Upper lobe of right lung (tissue), 1 donor: Measurements from ENCODE around the gene ASGR1. TPM values are rescaled to one million over a fixed set of nuclear protein-coding genes. Genes with fewer than 3 reads are reported as not detected.

Experiments used
- ATAC-seq: fragments of 200-7000 bp; cut with Tn5 transposase; one replicate; pipeline ENCODE4 v1.9.1; 2020; ENCODE audit warnings: mild to moderate bottlenecking, moderate library complexity
- DNase-seq: peaks from one replicate; pipeline ENCODE4 v3.0.0-alpha.2; 2020
- H3K27ac ChIP-seq: fragments of 200-600 bp; one replicate; pipeline ENCODE4 v1.8.0; 2022
- H3K27me3 ChIP-seq: fragments of 200-600 bp; one replicate; pipeline ENCODE4 v1.8.0; 2022; ENCODE audit warnings: mild to moderate bottlenecking
- H3K36me3 ChIP-seq: fragments of 200-600 bp; one replicate; pipeline ENCODE4 v1.8.0; 2022
- H3K4me1 ChIP-seq: fragments of 200-600 bp; one replicate; pipeline ENCODE4 v1.8.0; 2022
- H3K4me3 ChIP-seq: fragments of 200-600 bp; one replicate; pipeline ENCODE4 v1.8.0; 2022; ENCODE audit warnings: mild to moderate bottlenecking
- H3K9me3 ChIP-seq: fragments of 200-600 bp; one replicate; pipeline ENCODE4 v1.8.0; 2022
- intact Hi-C: fragments of 100-400 bp; cut with DNase I; formaldehyde crosslinking; loops from one replicate; pipeline ENCODE4 v1.11.0; 2022
- total RNA-seq: library from RNA; stranded (reverse); fragmentation: NEBNext Ultra II Directional; extraction: Animal tissue kit (Norgen Biotek cat#: 25700); gene quantifications from one replicate; pipeline ENCODE4 v1.2.1, GENCODE V29; 2021
- TF ChIP-seq, protein P1 (sequence below): fragments of 200-600 bp; IDR thresholded peaks from one replicate; pipeline ENCODE4 v1.8.0; 2022; ENCODE audit warnings: antibody characterized with exemption
- donor health status: DM: no; HTN: yes; CAD: no; lungs with severe emphysema.

ASGR1 gene
- total RNA-seq, 1 donor from 2014 or later = 4.3 TPM

DNA sequence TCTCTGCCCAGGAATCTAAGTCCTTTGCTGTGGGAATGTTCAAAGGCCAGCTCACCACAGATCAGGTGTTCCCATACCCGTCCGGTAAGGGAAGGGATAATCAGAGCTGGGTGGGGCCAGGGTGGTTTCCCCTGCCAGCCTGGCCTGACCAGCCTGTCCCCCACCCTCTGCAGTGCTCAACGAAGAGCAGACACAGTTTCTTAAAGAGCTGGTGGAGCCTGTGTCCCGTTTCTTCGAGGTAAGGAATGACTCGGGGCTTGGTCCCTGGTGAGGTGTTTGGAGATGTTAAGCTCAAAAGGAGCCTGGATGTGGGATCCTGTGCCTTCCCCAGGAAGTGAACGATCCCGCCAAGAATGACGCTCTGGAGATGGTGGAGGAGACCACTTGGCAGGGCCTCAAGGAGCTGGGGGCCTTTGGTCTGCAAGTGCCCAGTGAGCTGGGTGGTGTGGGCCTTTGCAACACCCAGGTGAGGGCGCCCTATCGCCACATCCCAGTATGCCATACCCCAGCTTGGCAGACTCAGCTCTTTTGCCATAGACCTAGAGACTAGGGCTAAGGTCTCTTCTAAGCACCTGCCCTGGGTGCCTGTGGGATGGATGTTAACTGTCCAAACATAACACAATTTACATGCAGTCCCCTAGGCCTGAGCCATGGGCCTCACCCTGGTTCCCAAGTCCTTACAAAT is 41.6 kb upstream of the ASGR1 start:
- intact Hi-C loops = no loop called here
- H3K9me3 ChIP-seq = no peaks in the 10 kb centered on the region
- peak; percentile 84 for DNase-seq
- peak overlapping the region; percentile 95 for H3K27ac ChIP-seq
- peaks cover 46% of the 10 kb centered on the region for H3K4me1 ChIP-seq
- TF ChIP-seq, protein P1, sequence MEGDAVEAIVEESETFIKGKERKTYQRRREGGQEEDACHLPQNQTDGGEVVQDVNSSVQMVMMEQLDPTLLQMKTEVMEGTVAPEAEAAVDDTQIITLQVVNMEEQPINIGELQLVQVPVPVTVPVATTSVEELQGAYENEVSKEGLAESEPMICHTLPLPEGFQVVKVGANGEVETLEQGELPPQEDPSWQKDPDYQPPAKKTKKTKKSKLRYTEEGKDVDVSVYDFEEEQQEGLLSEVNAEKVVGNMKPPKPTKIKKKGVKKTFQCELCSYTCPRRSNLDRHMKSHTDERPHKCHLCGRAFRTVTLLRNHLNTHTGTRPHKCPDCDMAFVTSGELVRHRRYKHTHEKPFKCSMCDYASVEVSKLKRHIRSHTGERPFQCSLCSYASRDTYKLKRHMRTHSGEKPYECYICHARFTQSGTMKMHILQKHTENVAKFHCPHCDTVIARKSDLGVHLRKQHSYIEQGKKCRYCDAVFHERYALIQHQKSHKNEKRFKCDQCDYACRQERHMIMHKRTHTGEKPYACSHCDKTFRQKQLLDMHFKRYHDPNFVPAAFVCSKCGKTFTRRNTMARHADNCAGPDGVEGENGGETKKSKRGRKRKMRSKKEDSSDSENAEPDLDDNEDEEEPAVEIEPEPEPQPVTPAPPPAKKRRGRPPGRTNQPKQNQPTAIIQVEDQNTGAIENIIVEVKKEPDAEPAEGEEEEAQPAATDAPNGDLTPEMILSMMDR = peak; percentile 49
- H3K27me3 ChIP-seq = no peaks in the 10 kb centered on the region
- H3K4me3 ChIP-seq = peak overlapping the region; percentile 98
- ATAC-seq = peak; percentile 52
- H3K36me3 ChIP-seq = peaks cover 45% of the 10 kb centered on the region

DNA sequence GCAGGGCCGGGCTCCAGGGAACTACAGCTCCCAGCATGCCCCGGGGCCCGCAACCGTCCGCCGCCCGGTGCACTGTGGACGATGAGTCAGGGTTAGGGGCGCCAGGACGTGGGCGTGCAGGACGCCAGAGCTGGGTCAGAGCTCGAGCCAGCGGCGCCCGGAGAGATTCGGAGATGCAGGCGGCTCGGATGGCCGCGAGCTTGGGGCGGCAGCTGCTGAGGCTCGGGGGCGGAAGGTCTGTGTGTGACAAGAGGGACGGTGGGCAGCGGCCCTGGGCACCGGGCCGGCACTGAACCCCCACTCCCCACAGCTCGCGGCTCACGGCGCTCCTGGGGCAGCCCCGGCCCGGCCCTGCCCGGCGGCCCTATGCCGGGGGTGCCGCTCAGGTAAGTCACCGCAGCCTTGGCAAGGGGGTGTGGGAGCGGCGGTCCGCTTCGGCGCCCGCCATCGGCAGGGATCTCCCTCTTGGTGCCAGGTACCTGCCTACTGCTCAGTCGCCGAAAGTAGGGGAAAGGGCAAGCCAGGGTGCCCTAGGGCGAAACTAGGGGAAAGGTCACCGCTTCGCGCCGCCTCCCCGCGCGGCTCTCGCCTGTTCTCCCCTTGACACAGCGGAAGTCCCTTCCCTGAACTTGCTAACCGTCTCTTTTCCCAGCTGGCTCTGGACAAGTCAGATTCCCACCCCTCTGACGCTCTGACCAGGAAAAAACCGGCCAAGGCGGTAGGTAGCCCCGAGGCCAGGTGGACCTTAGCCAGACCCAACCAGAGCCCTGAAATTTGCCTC is 40.8 kb upstream of the ASGR1 start, which contains the start of the genes ACADVL and DLG4:
TSS of gene ACADVL (plus strand) at position 127 of the 781 bp plus-strand sequence. CDS start at position 174, 47 bp downstream.
TSS of gene DLG4 (minus strand) at position 25 of the 781 bp plus-strand sequence.
- peak; percentile 86 for ATAC-seq
- H3K27ac ChIP-seq = peak within 1 kb of the TSS; percentile 95
- peaks cover 53% of the 10 kb centered on the region for H3K4me1 ChIP-seq
- H3K36me3 ChIP-seq = peaks cover 37% of the 10 kb centered on the region
- peak; percentile 95 for DNase-seq
- intact Hi-C loops = no loop called here
- H3K4me3 ChIP-seq = peak within 1 kb of the TSS; percentile 98
- H3K27me3 ChIP-seq = no peaks in the 10 kb centered on the region
- TF ChIP-seq, protein P1 = no peak
- H3K9me3 ChIP-seq = no peaks in the 10 kb centered on the region

DNA sequence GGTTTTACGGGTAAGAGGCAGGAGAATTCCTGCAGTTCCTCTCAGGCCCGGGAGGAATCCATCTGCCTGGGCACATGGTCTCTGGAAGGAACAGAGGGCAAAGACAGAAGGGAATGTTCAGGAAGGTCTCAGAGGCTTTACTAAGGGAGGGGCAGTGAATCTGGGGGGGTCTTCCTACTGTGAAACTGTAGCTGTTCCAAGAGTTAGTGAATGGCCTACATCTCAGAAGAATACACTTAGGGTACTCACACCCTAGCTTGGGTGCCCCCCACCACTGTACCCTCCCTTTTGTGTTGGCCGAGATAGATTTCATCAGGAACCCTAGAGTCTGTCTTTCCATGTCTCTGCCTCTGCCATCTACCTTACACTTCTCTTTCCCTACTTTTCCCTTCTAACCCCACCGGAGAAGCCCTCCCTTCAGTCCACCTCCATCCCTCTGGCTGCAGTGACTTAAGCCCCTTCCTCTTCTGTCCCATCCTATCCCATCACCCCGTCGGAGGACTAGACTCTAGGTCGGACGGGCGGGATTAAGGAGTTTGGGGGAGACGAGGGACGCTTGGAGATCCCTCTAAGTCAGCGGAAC is 40.1 kb upstream of the ASGR1 start:
- TF ChIP-seq, protein P1 = no peak
- DNase-seq (no peak), ATAC-seq (no peak)
- Histone ChIP-seq H3K4me3 (peak overlapping the region; percentile 98), H3K36me3 (peaks cover 30% of the 10 kb centered on the region), H3K27me3 (no peaks in the 10 kb centered on the region), H3K9me3 (no peaks in the 10 kb centered on the region), H3K4me1 (peaks cover 59% of the 10 kb centered on the region), H3K27ac (peak overlapping the region; percentile 95)
- intact Hi-C loops = no loop called here

DNA sequence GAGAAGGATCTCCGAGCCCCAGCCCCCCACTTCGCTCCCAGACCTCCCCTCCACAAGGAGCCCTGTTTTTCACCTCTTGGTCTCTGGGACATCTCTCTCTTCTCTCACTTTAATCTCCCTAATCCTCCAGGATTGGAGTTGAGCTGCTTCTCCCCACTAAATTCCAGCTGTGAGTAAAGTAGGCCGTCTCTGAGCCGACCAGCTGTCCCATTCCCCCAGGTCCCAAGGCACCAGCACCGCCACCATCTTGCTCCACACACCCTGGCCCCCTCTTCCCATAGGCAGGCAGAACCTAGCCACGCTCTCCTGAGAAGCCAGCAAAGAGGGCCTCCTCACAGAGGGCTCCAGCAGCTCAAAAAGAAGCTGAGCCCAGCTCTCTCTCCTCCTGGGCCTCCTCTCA is 39.6 kb upstream of the ASGR1 start:
- Histone ChIP-seq H3K9me3 (no peaks in the 10 kb centered on the region), H3K27me3 (no peaks in the 10 kb centered on the region), H3K4me3 (no peak overlapping the region), H3K4me1 (peaks cover 59% of the 10 kb centered on the region), H3K27ac (no peak overlapping the region), H3K36me3 (peaks cover 25% of the 10 kb centered on the region)
- TF ChIP-seq, protein P1 = no peak
- DNase-seq (no peak), ATAC-seq (no peak)
- intact Hi-C loops = no loop called here

DNA sequence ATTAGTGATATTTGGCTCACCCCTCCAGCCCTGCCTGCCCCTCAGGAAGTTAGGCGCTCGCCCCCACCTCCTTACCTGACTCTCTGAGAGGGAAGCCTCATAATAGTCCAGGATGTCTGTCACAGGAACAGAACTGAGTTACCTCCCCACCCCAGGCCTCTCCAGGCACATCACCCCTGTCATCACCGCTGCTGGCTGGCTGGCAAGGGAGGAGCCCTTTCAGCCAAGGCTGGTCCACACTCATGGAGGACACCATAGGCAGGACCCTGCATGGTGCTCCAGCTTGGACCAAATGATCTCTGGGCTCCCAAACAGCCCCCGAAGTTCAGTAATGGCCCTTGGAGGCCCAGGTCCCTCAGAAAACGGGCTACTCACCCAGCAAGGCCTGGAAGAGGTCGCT is 39.0 kb upstream of the ASGR1 start:
- ATAC-seq (no peak), DNase-seq (no peak)
- Histone ChIP-seq H3K27me3 (no peaks in the 10 kb centered on the region), H3K4me3 (peak overlapping the region; percentile 51), H3K4me1 (peaks cover 59% of the 10 kb centered on the region), H3K36me3 (peaks cover 19% of the 10 kb centered on the region), H3K9me3 (no peaks in the 10 kb centered on the region), H3K27ac (peak overlapping the region; percentile 74)
- TF ChIP-seq, protein P1 = no peak
- intact Hi-C loops = no loop called here
